HepG2 (cell line): Measurements from ENCODE around the gene SEZ6. TPM values are rescaled to one million over a fixed set of nuclear protein-coding genes. Genes with fewer than 3 reads are reported as not detected.

Experiments
- EZH2 ChIP-seq: conservative IDR thresholded peaks from 2 replicates; pipeline ENCODE4 v1.6.1; 2012; ENCODE audit warnings: mild to moderate bottlenecking, low read depth, low read length, moderate library complexity
- KDM2A ChIP-seq: sonication (generic); formaldehyde crosslinking; IDR thresholded peaks from 2 replicates; pipeline ENCODE4 v1.4.0; 2020; ENCODE audit warnings: low read depth, missing genetic modification reagents, borderline replicate concordance
- SALL1 ChIP-seq: sonication (generic); formaldehyde crosslinking; IDR thresholded peaks from 2 replicates; pipeline ENCODE4 v1.8.0; 2022; ENCODE audit warnings: mild to moderate bottlenecking, missing genetic modification reagents
- ZNF589 ChIP-seq: sonication (generic); formaldehyde crosslinking; conservative IDR thresholded peaks from 2 replicates; pipeline ENCODE4 v1.8.0; 2022; ENCODE audit warnings: mild to moderate bottlenecking, moderate library complexity, missing genetic modification reagents
- ZNF724P ChIP-seq: sonication (generic); formaldehyde crosslinking; IDR thresholded peaks from 2 replicates; pipeline ENCODE4 v1.8.0; 2022; ENCODE audit warnings: missing genetic modification reagents, borderline replicate concordance
- polyA plus RNA-seq, 8 experiments: library from polyadenylated mRNA; depleted of rRNA in 3 of 8; stranded (reverse) in 7 of 8; unstranded in 1 of 8; fragments of >200 nt; fragmentation: Illumina TruSeq in 4 of 8; extraction: Trizol in 4 of 8; gene quantifications; 2 replicates each; pipeline versions ENCODE4 v1.2.1 to v1.2.3, GENCODE V29; 2011 to 2016; ENCODE audit warnings: low read depth in 4 of 8, missing spikeins in 1 of 8, mixed read lengths in 1 of 8; ENCODE audit not compliant: insufficient read depth in 1 of 8
- total RNA-seq, 5 experiments: library from RNA; depleted of rRNA; stranded (reverse); fragments of >200 nt; fragmentation: Illumina TruSeq; extraction: Trizol; gene quantifications; 2 replicates each; pipeline ENCODE4 v1.2.3, GENCODE V29; 2016; ENCODE audit warnings: low read depth in 1 of 5
- TF ChIP-seq, protein P1 (sequence below): sonication (generic); formaldehyde crosslinking; IDR thresholded peaks from 2 replicates; pipeline ENCODE4 v1.5.0; 2020; ENCODE audit warnings: mild to moderate bottlenecking, missing genetic modification reagents
- TF ChIP-seq, protein P2 (sequence below): sonication (generic); formaldehyde crosslinking; IDR thresholded peaks from 2 replicates; pipeline ENCODE4 v1.4.0; 2020; ENCODE audit warnings: mild to moderate bottlenecking, missing genetic modification reagents
- TF ChIP-seq, protein P3 (sequence below): sonication (generic); formaldehyde crosslinking; conservative IDR thresholded peaks from 2 replicates; pipeline ENCODE4 v1.8.0; 2022; ENCODE audit warnings: missing genetic modification reagents
- TF ChIP-seq, protein P4 (sequence below), 2 experiments: IDR thresholded peaks; 2 replicates each; pipeline ENCODE4 v1.6.1; 2011 to 2012; ENCODE audit warnings: low read length in 2 of 2, borderline replicate concordance in 1 of 2, low read depth in 1 of 2, mild to moderate bottlenecking in 1 of 2, moderate library complexity in 1 of 2
- TF ChIP-seq, protein P5 (sequence below): sonication (generic); formaldehyde crosslinking; IDR thresholded peaks from 2 replicates; pipeline ENCODE4 v1.4.0; 2020; ENCODE audit warnings: mild to moderate bottlenecking, missing genetic modification reagents

Gene SEZ6
- total and polyA plus RNA-seq, 2 of the 13 experiments (the other 11 are each of a cell fraction or from before 2014, with no cell fraction given): not detected

DNA sequence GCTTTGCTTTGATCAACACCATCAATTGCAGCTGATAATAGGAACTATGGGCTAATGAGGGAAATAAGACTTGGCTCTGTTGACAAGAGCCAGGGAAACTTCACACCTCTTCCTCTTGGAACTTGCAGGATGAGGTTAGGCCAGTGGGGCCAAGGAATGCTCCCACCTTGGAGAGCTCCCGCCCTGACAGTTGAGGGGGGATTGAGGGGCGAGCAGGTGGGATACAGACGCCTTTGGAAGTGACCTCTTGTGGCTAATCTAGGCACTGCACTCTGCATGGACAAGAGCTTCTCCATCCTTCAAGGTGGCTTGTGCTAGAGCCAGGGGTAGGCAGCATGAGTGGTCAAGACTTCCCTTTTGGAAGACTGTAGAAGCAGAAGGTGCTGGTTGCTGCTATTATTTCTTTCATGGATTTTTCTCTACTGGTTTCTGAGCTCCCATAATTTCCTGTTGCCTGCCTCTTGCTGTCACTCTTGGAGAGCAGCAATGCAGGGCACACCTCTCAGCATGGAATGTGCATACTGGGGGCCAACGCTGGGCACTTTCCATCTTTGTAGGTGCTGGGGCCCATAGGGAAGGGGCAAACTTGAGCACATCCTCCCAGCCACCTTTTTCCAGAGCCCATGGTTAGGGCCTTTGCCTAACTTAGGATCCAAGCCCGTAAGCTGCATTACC lies 52.3 kb downstream of the SEZ6 start (continued):
- TF ChIP-seq, protein P1, sequence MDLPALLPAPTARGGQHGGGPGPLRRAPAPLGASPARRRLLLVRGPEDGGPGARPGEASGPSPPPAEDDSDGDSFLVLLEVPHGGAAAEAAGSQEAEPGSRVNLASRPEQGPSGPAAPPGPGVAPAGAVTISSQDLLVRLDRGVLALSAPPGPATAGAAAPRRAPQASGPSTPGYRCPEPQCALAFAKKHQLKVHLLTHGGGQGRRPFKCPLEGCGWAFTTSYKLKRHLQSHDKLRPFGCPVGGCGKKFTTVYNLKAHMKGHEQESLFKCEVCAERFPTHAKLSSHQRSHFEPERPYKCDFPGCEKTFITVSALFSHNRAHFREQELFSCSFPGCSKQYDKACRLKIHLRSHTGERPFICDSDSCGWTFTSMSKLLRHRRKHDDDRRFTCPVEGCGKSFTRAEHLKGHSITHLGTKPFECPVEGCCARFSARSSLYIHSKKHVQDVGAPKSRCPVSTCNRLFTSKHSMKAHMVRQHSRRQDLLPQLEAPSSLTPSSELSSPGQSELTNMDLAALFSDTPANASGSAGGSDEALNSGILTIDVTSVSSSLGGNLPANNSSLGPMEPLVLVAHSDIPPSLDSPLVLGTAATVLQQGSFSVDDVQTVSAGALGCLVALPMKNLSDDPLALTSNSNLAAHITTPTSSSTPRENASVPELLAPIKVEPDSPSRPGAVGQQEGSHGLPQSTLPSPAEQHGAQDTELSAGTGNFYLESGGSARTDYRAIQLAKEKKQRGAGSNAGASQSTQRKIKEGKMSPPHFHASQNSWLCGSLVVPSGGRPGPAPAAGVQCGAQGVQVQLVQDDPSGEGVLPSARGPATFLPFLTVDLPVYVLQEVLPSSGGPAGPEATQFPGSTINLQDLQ: no peak
- TF ChIP-seq KDM2A (CRISPR knock-in tag): peak; percentile 26; the same call in 1 of the 2 replicates
- TF ChIP-seq ZNF589 (CRISPR knock-in tag): no peak
- TF ChIP-seq, protein P2, sequence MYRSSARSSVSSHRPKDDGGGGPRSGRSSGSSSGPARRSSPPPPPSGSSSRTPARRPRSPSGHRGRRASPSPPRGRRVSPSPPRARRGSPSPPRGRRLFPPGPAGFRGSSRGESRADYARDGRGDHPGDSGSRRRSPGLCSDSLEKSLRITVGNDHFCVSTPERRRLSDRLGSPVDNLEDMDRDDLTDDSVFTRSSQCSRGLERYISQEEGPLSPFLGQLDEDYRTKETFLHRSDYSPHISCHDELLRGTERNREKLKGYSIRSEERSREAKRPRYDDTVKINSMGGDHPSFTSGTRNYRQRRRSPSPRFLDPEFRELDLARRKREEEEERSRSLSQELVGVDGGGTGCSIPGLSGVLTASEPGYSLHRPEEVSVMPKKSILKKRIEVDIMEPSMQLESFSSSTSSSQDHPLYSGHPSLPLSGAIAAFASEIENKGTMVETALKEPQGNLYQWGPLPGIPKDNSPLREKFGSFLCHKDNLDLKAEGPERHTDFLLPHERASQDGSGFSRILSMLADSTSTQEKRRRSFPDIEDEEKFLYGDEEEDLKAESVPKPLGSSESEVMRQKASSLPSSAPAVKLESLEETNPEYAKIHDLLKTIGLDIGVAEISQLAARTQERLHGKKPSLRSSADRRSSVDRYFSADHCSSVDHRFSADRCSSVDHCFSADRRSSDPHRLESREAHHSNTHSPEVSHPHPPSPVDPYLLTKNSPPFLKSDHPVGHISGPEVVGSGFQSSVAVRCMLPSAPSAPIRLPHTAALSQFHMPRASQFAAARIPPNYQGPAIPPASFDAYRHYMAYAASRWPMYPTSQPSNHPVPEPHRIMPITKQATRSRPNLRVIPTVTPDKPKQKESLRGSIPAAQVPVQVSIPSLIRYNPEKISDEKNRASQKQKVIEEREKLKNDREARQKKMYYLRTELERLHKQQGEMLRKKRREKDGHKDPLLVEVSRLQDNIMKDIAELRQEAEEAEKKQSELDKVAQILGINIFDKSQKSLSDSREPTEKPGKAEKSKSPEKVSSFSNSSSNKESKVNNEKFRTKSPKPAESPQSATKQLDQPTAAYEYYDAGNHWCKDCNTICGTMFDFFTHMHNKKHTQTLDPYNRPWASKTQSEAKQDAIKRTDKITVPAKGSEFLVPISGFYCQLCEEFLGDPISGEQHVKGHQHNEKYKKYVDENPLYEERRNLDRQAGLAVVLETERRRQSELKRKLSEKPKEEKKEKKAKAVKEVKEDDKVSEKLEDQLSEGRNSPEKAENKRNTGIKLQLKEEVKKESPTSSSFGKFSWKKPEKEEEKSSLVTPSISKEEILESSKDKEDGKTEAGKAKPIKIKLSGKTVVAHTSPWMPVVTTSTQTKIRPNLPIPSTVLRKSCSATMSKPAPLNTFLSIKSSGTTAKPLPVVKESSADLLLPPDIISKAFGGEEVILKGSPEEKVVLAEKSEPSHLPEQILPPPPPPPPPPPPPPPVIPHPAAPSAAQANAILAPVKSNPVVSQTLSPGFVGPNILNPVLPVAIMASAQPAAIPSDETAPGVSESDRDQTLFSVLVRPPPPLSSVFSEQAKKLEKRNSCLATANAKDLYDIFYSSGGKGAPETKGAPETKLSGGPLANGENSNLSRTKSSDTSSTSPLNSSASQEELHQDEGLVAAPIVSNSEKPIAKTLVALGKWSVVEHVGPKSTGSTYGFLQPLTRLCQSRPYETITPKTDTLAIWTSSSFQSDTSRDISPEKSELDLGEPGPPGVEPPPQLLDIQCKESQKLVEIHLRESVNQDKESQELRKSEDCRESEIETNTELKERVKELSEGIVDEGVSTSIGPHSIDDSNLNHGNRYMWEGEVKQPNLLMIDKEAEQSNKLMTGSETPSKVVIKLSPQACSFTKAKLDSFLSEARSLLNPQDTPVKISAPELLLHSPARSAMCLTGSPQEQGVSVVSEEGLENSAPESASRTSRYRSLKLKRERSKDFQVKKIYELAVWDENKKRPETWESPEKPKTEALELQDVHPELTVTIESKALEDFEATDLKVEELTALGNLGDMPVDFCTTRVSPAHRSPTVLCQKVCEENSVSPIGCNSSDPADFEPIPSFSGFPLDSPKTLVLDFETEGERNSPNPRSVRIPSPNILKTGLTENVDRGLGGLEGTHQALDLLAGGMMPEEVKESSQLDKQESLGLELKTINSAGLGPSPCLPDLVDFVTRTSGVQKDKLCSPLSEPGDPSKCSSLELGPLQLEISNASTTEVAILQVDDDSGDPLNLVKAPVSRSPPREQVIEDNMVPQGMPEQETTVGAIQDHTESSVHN: no peak
- TF ChIP-seq EZH2: no peak
- TF ChIP-seq ZNF724P: no peak
- TF ChIP-seq SALL1 (CRISPR knock-in tag): peak; percentile 24; the same call in 1 of the 2 replicates
- TF ChIP-seq, protein P3, sequence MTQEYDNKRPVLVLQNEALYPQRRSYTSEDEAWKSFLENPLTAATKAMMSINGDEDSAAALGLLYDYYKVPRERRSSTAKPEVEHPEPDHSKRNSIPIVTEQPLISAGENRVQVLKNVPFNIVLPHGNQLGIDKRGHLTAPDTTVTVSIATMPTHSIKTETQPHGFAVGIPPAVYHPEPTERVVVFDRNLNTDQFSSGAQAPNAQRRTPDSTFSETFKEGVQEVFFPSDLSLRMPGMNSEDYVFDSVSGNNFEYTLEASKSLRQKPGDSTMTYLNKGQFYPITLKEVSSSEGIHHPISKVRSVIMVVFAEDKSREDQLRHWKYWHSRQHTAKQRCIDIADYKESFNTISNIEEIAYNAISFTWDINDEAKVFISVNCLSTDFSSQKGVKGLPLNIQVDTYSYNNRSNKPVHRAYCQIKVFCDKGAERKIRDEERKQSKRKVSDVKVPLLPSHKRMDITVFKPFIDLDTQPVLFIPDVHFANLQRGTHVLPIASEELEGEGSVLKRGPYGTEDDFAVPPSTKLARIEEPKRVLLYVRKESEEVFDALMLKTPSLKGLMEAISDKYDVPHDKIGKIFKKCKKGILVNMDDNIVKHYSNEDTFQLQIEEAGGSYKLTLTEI (CRISPR knock-in tag): no peak
- TF ChIP-seq, protein P4, sequence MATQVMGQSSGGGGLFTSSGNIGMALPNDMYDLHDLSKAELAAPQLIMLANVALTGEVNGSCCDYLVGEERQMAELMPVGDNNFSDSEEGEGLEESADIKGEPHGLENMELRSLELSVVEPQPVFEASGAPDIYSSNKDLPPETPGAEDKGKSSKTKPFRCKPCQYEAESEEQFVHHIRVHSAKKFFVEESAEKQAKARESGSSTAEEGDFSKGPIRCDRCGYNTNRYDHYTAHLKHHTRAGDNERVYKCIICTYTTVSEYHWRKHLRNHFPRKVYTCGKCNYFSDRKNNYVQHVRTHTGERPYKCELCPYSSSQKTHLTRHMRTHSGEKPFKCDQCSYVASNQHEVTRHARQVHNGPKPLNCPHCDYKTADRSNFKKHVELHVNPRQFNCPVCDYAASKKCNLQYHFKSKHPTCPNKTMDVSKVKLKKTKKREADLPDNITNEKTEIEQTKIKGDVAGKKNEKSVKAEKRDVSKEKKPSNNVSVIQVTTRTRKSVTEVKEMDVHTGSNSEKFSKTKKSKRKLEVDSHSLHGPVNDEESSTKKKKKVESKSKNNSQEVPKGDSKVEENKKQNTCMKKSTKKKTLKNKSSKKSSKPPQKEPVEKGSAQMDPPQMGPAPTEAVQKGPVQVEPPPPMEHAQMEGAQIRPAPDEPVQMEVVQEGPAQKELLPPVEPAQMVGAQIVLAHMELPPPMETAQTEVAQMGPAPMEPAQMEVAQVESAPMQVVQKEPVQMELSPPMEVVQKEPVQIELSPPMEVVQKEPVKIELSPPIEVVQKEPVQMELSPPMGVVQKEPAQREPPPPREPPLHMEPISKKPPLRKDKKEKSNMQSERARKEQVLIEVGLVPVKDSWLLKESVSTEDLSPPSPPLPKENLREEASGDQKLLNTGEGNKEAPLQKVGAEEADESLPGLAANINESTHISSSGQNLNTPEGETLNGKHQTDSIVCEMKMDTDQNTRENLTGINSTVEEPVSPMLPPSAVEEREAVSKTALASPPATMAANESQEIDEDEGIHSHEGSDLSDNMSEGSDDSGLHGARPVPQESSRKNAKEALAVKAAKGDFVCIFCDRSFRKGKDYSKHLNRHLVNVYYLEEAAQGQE (IDR thresholded peaks at IDR 0.05; ENCODE audit: borderline replicate concordance in 1 of 2, low read depth in 1 of 2, low read length in 2 of 2): peak; percentile 40 to 90
- TF ChIP-seq, protein P5, sequence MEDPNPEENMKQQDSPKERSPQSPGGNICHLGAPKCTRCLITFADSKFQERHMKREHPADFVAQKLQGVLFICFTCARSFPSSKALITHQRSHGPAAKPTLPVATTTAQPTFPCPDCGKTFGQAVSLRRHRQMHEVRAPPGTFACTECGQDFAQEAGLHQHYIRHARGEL (CRISPR knock-in tag): no peak
- TF ChIP-seq, all 625 proteins: peak for 17
